A549 (cell line): ENCODE results near the gene GALNT3.

Source experiments
- CHD2 ChIP-seq: fragments of 150-350 bp; IDR thresholded peaks from 2 replicates; pipeline ENCODE4 v1.6.1; 2014; ENCODE audit warnings: low read length; ENCODE audit not compliant: partially characterized antibody
- EP300 ChIP-seq, 2 experiments: fragments of >200 bp; sonication (Bioruptor Twin); formaldehyde crosslinking; IDR thresholded peaks; 2 replicates in 1 of 2; 3 replicates in 1 of 2; pipeline ENCODE4 v1.6.1; 2016 to 2017
- JUN ChIP-seq, 2 experiments: fragments of >200 bp; sonication (Bioruptor Twin); formaldehyde crosslinking; IDR thresholded peaks; 2 replicates in 1 of 2; 3 replicates in 1 of 2; pipeline ENCODE4 v1.6.1; 2016 to 2017
- TF ChIP-seq, protein P1 (sequence below): fragments of 150-350 bp; IDR thresholded peaks from 2 replicates; pipeline ENCODE4 v1.6.1; 2014; ENCODE audit warnings: low read depth, mild to moderate bottlenecking, low read length

GRCh38 chr2:165698444-165698884, 95.6 kb downstream of the GALNT3 start:
- TF ChIP-seq EP300 (IDR thresholded peaks at IDR 0.05) (no peak), JUN (IDR thresholded peaks at IDR 0.05) (no peak), CHD2 (no peak)
- TF ChIP-seq, protein P1, sequence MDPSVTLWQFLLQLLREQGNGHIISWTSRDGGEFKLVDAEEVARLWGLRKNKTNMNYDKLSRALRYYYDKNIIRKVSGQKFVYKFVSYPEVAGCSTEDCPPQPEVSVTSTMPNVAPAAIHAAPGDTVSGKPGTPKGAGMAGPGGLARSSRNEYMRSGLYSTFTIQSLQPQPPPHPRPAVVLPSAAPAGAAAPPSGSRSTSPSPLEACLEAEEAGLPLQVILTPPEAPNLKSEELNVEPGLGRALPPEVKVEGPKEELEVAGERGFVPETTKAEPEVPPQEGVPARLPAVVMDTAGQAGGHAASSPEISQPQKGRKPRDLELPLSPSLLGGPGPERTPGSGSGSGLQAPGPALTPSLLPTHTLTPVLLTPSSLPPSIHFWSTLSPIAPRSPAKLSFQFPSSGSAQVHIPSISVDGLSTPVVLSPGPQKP, result no peak
